Brain microvascular endothelial cell (primary cell): ENCODE data around the gene SLC2A9.

Source experiments
- DNase-seq: peaks from one replicate; pipeline ENCODE4 v3.0.0-alpha.2; 2020
- H3K27ac ChIP-seq: fragments of 250-450 bp; sonication (Bioruptor Pico); 2 replicates; pipeline ENCODE4 v1.5.1; 2020; ENCODE audit warnings: mild to moderate bottlenecking, moderate library complexity
- H3K27me3 ChIP-seq: fragments of 250-450 bp; sonication (Bioruptor Pico); replicated peaks from 2 replicates; pipeline ENCODE4 v1.5.1; 2020; ENCODE audit warnings: mild to moderate bottlenecking
- H3K36me3 ChIP-seq: fragments of 250-450 bp; sonication (Bioruptor Pico); replicated peaks from 2 replicates; pipeline ENCODE4 v1.5.1; 2020; ENCODE audit warnings: mild to moderate bottlenecking
- H3K4me3 ChIP-seq: 2 replicates; pipeline ENCODE4 v1.5.1; 2011; ENCODE audit warnings: low read depth, mild to moderate bottlenecking, control low read depth, low read length, moderate library complexity
- CTCF ChIP-seq: IDR thresholded peaks from 2 replicates; pipeline ENCODE4 v1.5.1; 2011; ENCODE audit warnings: low read depth, mild to moderate bottlenecking, moderate library complexity, low read length, control low read depth, inconsistent platforms; ENCODE audit errors: missing control alignments
- in situ Hi-C: cut with HindIII; loops from 2 replicates; pipeline ENCODE4 v1.10.0; 2017; ENCODE audit warnings: low sequenced_read_pairs, low pct_ligation_motif_present

The SLC2A9 gene

GRCh38 chr4:10028910-10029309, 7.6 kb upstream of the SLC2A9 start:
- H3K27ac ChIP-seq: no peak overlapping the region
- TF ChIP-seq CTCF: no peak
- in situ Hi-C loops: no loop called here
- no peaks in the 10 kb centered on the region for H3K27me3 ChIP-seq
- no peak for DNase-seq
- no peaks in the 10 kb centered on the region for H3K36me3 ChIP-seq
- H3K4me3 ChIP-seq: no peak overlapping the region

- DNase-seq: no peak
- Histone ChIP-seq H3K4me3 (no peak overlapping the region), H3K27me3 (no peaks in the 10 kb centered on the region), H3K27ac (no peak overlapping the region), H3K36me3 (no peaks in the 10 kb centered on the region)
- in situ Hi-C loops: no loop called here
- TF ChIP-seq CTCF: no peak
Observed at GRCh38 chr4:10026485-10026884, 5.2 kb upstream of the SLC2A9 start.

DNA sequence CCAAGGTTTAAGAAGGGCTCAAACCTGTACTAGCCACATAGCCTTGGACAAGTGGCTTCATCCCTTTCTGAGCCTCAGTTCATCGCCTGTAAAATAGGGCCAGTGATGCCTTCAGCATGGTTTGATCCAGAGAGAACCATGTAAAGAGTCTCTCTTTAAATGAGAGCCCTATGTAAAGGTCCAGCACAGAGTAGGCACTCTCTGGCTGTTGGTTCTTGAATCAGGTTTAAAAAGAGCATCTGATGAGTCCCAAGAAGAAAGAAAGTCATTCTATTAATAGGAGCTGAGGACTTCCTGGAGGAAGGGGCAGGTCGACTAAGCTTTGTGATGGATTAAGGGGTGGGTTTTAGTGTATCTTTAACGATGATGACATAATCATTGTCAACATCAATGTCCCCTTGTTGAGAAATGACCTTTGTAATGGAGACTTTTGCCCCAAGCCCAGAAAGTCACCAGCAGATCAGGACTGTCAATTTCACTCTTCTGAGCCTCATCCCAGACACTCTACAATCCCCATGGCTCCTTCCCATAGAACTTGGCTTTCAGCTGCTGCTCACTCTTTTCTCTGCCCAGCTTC, 4.0 kb upstream of the SLC2A9 start:
- Histone ChIP-seq H3K27ac (no peak overlapping the region), H3K4me3 (no peak overlapping the region), H3K27me3 (no peaks in the 10 kb centered on the region), H3K36me3 (no peaks in the 10 kb centered on the region)
- in situ Hi-C loops: no loop called here
- TF ChIP-seq CTCF: no peak
- DNase-seq: no peak

DNA sequence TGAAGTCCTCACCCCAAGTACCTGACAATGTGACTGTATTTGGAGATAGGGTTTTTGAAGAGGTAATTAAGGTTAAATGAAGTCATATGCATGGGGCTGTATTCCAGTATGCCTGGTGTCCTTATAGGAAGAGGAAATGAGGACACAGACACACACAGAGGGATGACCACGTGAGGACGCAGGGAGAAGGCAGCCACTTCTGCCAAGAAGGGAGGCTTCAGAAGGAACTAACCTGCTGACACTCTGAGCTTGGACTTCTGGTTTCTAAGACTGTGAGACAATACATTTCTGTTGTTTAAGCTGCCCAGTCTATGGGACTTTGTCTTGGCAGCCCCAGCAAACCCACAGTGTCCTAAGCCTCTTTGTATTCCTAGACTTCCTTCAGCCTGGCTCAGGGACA, 3.0 kb upstream of the SLC2A9 start:
- H3K27ac ChIP-seq: no peak overlapping the region
- TF ChIP-seq CTCF: no peak
- H3K27me3 ChIP-seq: no peaks in the 10 kb centered on the region
- no peak overlapping the region for H3K4me3 ChIP-seq
- no peak for DNase-seq
- no peaks in the 10 kb centered on the region for H3K36me3 ChIP-seq
- in situ Hi-C loops: no loop called here

- no peaks in the 10 kb centered on the region for H3K27me3 ChIP-seq
- H3K4me3 ChIP-seq: no peak overlapping the region
- H3K27ac ChIP-seq: no peak overlapping the region
- DNase-seq: peak; percentile 54
- in situ Hi-C loops: no loop called here
- no peaks in the 10 kb centered on the region for H3K36me3 ChIP-seq
- no peak for TF ChIP-seq CTCF
Observed at GRCh38 chr4:10023806-10024205, 2.5 kb upstream of the SLC2A9 start.

DNA sequence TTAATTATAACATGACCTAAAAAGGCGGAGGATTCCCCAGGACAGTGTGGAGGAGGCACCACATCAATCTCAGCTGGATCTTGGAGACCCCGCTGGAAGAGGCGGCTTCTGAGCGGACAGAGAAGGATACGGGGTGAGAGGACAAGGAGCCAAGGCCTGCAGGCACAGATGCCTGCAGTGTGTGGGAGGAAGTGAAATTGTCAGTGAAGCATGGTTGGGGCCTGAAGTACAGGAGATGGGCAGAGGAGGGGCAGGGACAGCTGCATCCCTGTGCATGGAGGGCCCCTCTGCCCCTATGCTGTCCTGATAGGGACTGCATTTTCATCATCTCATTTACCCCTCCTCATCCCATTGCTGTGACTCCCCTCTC, 1.7 kb upstream of the SLC2A9 start:
- Histone ChIP-seq H3K4me3 (no peak overlapping the region), H3K27me3 (no peaks in the 10 kb centered on the region), H3K27ac (no peak overlapping the region), H3K36me3 (no peaks in the 10 kb centered on the region)
- no peak for DNase-seq
- no peak for TF ChIP-seq CTCF
- in situ Hi-C loops: no loop called here
